Breast epithelium (tissue), 4 donors: Measurements from ENCODE around the gene DOK4. TPM values are rescaled to one million over a fixed set of nuclear protein-coding genes. Genes with fewer than 3 reads are reported as not detected.
"Not testable (repeated sequence)": the region's sequence is repeated elsewhere in the genome, so short reads cannot be mapped to it uniquely, and the experiment has no call there.

Source experiments
- DNase-seq, 2 donors: peaks; one replicate each; pipeline ENCODE4 v3.0.0-alpha.2; 2019; ENCODE audit warnings: low spot score in 2 of 2
- H3K27ac ChIP-seq, 2 donors: fragments of 200-600 bp; sonication (generic) in 1 of 2; one replicate each; pipeline ENCODE4 v1.5.1; 2016 to 2019; ENCODE audit warnings: mild to moderate bottlenecking in 1 of 2
- H3K27me3 ChIP-seq, 2 donors: fragments of 200-600 bp; sonication (generic) in 1 of 2; one replicate each; pipeline versions ENCODE4 v1.5.1 to v1.6.0; 2017 to 2019; ENCODE audit warnings: control low read depth in 1 of 2, mild to moderate bottlenecking in 1 of 2
- H3K36me3 ChIP-seq: fragments of 200-600 bp; one replicate; pipeline ENCODE4 v1.5.1; 2019
- H3K4me1 ChIP-seq, 2 donors: fragments of 200-600 bp; sonication (generic); one replicate each; pipeline ENCODE4 v1.5.1; 2016 to 2019; ENCODE audit warnings: control low read depth in 1 of 2
- H3K4me3 ChIP-seq, 3 donors: fragments of 200-600 bp; sonication (generic); 1 replicate in 2 of 3; 2 replicates in 1 of 3; pipeline ENCODE4 v1.5.1; 2016 to 2019; ENCODE audit warnings: mild to moderate bottlenecking in 3 of 3, moderate library complexity in 2 of 3
- H3K9me3 ChIP-seq, 2 donors: fragments of 200-600 bp; sonication (generic) in 1 of 2; one replicate each; pipeline ENCODE4 v1.5.1; 2016 to 2019; ENCODE audit warnings: control low read depth in 1 of 2
- POLR2A ChIP-seq: fragments of 450-650 bp; IDR thresholded peaks from one replicate; pipeline ENCODE4 v1.6.1; 2016; ENCODE audit warnings: antibody characterized with exemption, mild to moderate bottlenecking, moderate library complexity
- POLR2AphosphoS5 ChIP-seq, 3 donors: sonication (generic); formaldehyde crosslinking; IDR thresholded peaks; one replicate each; pipeline ENCODE4 v1.6.1; 2017; ENCODE audit warnings: antibody characterized with exemption in 3 of 3
- intact Hi-C: fragments of 100-400 bp; cut with DNase I; formaldehyde crosslinking; loops from one replicate; pipeline ENCODE4 v1.15.1; 2023; ENCODE audit warnings: low total_unique reads
- total RNA-seq, 3 donors: library from RNA; depleted of rRNA; stranded (reverse); fragments of >200 nt; gene quantifications; one replicate each; pipeline ENCODE4 v1.1.0, GENCODE V29; 2016
- TF ChIP-seq, protein P1 (sequence below), 3 donors: fragments of 450-650 bp; IDR thresholded peaks; one replicate each; pipeline ENCODE4 v1.5.1; 2016 to 2017; ENCODE audit warnings: antibody characterized with exemption in 3 of 3, mild to moderate bottlenecking in 3 of 3, moderate library complexity in 3 of 3

Gene DOK4
- total RNA-seq, 3 donors from 2014 or later = 13.1 to 20.3 (median 17.6) TPM

- Histone ChIP-seq H3K4me1 (peaks cover 0 to 5% of the 10 kb centered on the region in 2 donors), H3K27ac (peak within 1 kb of the TSS; percentile 83 to 93), H3K9me3 (no peaks in the 10 kb centered on the region), H3K4me3 (peak within 1 kb of the TSS; percentile 70 to 99 (median 92)), H3K27me3 (no peaks in the 10 kb centered on the region), H3K36me3 (no peaks in the 10 kb centered on the region)
- intact Hi-C loops = no loop called here
- TF ChIP-seq POLR2A = peak; percentile 86
- peak; percentile 79 to 91 (median 84) for TF ChIP-seq POLR2AphosphoS5 (IDR thresholded peaks at IDR 0.05)
- TF ChIP-seq, protein P1, sequence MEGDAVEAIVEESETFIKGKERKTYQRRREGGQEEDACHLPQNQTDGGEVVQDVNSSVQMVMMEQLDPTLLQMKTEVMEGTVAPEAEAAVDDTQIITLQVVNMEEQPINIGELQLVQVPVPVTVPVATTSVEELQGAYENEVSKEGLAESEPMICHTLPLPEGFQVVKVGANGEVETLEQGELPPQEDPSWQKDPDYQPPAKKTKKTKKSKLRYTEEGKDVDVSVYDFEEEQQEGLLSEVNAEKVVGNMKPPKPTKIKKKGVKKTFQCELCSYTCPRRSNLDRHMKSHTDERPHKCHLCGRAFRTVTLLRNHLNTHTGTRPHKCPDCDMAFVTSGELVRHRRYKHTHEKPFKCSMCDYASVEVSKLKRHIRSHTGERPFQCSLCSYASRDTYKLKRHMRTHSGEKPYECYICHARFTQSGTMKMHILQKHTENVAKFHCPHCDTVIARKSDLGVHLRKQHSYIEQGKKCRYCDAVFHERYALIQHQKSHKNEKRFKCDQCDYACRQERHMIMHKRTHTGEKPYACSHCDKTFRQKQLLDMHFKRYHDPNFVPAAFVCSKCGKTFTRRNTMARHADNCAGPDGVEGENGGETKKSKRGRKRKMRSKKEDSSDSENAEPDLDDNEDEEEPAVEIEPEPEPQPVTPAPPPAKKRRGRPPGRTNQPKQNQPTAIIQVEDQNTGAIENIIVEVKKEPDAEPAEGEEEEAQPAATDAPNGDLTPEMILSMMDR (IDR thresholded peaks at IDR 0.05) = no peak
- peak; percentile 93 to 94 for DNase-seq
Observed at GRCh38 chr16:57447186-57447962, 38.9 kb downstream of the DOK4 start, which contains the start of the genes CIAPIN1 and COQ9. Gene CIAPIN1, minus strand, starts transcription at chr16:57447385. Its CDS starts 6,457 bp downstream, at chr16:57440928. Gene COQ9, plus strand, starts transcription at chr16:57447479. Its CDS starts 27 bp downstream, at chr16:57447506.

DNA sequence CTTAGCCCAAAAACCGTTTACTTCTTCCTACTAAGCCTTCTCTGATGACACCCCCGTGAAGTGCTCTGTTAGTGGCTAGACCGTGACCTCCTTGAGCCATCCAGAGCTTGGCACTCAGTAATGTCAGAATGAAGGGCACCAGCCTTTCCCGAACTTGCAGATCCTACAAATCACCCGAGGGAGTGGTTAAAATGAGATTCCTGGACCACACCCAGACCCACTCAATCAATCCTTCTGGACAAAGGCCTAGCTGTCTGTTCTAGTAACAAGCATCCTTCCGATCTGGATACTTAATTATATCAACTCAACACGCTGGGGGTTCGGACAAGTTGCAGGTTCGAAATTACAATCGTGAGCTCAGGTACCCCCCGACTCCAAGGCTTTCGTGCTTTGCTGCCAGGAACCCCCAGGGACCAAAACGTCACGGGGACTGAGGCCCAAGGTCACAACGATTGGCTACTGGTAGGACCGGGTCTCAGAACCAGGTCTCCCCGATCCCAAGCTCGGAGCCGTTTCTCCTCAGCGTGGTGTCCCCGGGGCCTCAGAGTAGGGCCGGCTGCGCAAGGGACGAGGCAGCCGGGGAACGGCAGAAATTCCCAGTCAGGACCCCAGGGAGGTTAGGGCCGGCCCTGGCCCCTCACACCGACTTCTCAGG, 39.6 kb downstream of the DOK4 start:
- Histone ChIP-seq H3K9me3 (no peaks in the 10 kb centered on the region), H3K36me3 (no peaks in the 10 kb centered on the region), H3K27me3 (no peaks in the 10 kb centered on the region), H3K4me1 (peaks cover 0 to 5% of the 10 kb centered on the region in 2 donors), H3K27ac (peak overlapping the region; percentile 83 to 93), H3K4me3 (peak overlapping the region; percentile 70 to 99 (median 92))
- DNase-seq = no peak
- no peak for TF ChIP-seq POLR2A
- no peak for TF ChIP-seq POLR2AphosphoS5 (IDR thresholded peaks at IDR 0.05)
- TF ChIP-seq, protein P1 (IDR thresholded peaks at IDR 0.05) = no peak
- intact Hi-C loops = no loop called here

DNA sequence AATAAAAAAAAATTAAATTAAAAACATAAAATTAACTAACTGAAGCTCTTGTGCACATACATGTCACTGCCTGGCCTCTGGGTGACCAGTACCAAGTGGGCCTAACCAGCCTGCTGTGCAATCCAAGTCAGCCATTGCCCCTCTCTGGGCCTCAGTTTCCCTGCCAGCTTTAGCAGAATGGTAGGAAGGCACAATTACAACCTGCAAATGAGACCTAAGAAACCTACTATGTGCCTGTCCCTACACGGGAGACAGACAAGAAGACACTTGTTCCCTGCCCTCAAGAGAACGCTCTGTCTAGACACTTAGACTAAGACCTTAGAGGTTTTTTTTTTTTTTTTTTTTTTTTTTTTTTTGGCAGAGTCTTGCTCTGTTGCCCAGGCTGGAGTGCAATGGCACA, 40.8 kb downstream of the DOK4 start:
- Histone ChIP-seq H3K4me3 (no peak overlapping the region), H3K27ac (no peak overlapping the region), H3K27me3 (no peaks in the 10 kb centered on the region), H3K9me3 (no peaks in the 10 kb centered on the region), H3K4me1 (peaks cover 0 to 5% of the 10 kb centered on the region in 2 donors), H3K36me3 (no peaks in the 10 kb centered on the region)
- DNase-seq = no peak
- TF ChIP-seq POLR2AphosphoS5 (IDR thresholded peaks at IDR 0.05) (no peak), POLR2A (no peak)
- TF ChIP-seq, protein P1 (IDR thresholded peaks at IDR 0.05) = no peak
- intact Hi-C loops = no loop called here

DNA sequence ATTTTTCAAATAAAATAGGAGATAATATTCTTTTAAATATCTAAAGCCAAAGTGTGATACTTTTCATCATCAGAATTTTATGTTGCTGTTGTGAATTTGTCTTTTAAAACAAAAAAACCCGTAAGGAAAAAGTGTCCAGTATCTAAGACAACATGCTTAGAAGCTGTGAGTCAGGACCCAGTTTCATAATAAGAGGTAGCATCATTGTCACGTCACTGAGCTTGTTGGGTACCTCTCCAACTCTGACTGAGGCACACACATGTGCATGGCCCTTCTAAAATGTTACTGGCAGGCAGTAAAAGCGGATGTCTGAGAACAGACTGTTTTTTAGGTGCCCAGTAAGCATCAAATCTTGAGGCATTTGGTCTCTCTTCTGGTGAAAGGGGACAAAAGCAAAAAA, 41.6 kb downstream of the DOK4 start:
- Histone ChIP-seq H3K36me3 (no peaks in the 10 kb centered on the region), H3K4me1 (peaks cover 0 to 5% of the 10 kb centered on the region in 2 donors), H3K27me3 (no peaks in the 10 kb centered on the region), H3K27ac (no peak overlapping the region), H3K4me3 (no peak overlapping the region), H3K9me3 (no peaks in the 10 kb centered on the region)
- intact Hi-C loops = no loop called here
- no peak for TF ChIP-seq POLR2AphosphoS5 (IDR thresholded peaks at IDR 0.05)
- TF ChIP-seq, protein P1 (IDR thresholded peaks at IDR 0.05) = no peak
- no peak for TF ChIP-seq POLR2A
- no peak for DNase-seq

- H3K27me3 ChIP-seq, intact Hi-C loops, H3K9me3 ChIP-seq, H3K4me3 ChIP-seq, H3K36me3 ChIP-seq, H3K27ac ChIP-seq, DNase-seq, H3K4me1 ChIP-seq: not testable (repeated sequence)
Observed at GRCh38 chr16:57440551-57440950, 45.7 kb downstream of the DOK4 start.

DNA sequence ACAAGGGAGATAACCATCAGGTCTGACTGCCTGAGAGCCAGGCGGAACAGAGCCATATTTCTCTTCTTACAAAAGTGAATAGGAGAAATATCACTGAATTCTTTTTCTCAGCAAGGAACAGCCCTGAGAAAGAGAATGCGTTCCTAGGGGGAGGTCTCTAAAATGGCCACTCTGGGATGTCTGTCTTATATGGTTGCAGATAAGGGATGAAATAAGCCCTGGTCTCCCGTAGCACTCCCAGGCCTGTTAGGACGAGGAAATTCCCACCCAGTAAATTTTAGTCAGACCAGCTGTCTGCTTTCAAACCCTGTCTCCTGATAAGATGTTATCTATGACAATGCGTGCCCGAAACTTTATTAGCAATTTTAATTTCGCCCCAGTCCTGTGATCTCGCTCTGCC, 46.3 kb downstream of the DOK4 start:
- DNase-seq, intact Hi-C loops: not testable (repeated sequence)

More for the DNA sequence above, 46.3 kb downstream of the DOK4 start:
- not testable (repeated sequence) for H3K36me3 ChIP-seq, H3K27ac ChIP-seq, H3K9me3 ChIP-seq, H3K4me3 ChIP-seq, H3K27me3 ChIP-seq, H3K4me1 ChIP-seq
